G401 (cell line): Measurements from ENCODE around the gene ST8SIA1. TPM values are rescaled to one million over a fixed set of nuclear protein-coding genes. Genes with fewer than 3 reads are reported as not detected.

ENCODE experiments used
- total RNA-seq: library from RNA; depleted of rRNA; stranded (reverse); fragments of >200 nt; shearing (Covaris generic); gene quantifications from 2 replicates; pipeline ENCODE4 v1.2.3, GENCODE V29; 2014; rRNA removed

ST8SIA1 gene
- total RNA-seq, 1 experiment from 2014 or later, result not detected

Other genes starting within 250 kb of the ST8SIA1 start
- 43.9 and 48.2 TPM in 2 replicates for gene C2CD5, start 209.8 kb upstream of the ST8SIA1 start, total RNA-seq